HCT116 (cell line): ENCODE data around the gene CMTM2. TPM values are rescaled to one million over a fixed set of nuclear protein-coding genes. Genes with fewer than 3 reads are reported as not detected.

ENCODE experiments used
- ATAC-seq: fragments of 200-7000 bp; cut with Tn5 transposase; 2 replicates; pipeline ENCODE4 v1.9.1; 2020; ENCODE audit warnings: mild to moderate bottlenecking, moderate library complexity
- BruUV-seq: library from RNA; stranded (reverse); fragments of 400-500 nt; replicated peaks from 2 replicates; lab custom pipeline; 2021; lab: Mats Ljungman, UMichigan
- CTCF ChIA-PET: fragments of 300-600 bp; sonication (Branson Sonifier 250); formaldehyde crosslinking; loops from one replicate; lab custom pipeline; 2021; ENCODE audit warnings: antibody characterized with exemption; lab: Charles Lee
- POLR2A ChIA-PET: fragments of 300-600, 350-600 bp; sonication (Branson Sonifier 250); formaldehyde crosslinking; loops from one replicate; lab custom pipeline; 2021; ENCODE audit warnings: antibody characterized with exemption; lab: Charles Lee
- RAD21 ChIA-PET, 2 experiments: fragments of 300-600 bp; sonication (Branson Sonifier 250); formaldehyde crosslinking; loops; one replicate each; lab custom pipeline; 2023; ENCODE audit warnings: low total read pairs in 2 of 2; ENCODE audit not compliant: uncharacterized antibody in 2 of 2, unreplicated experiment in 2 of 2, low non-redundant PET in 1 of 2; lab: Charles Lee
- DNase-seq: peaks from one replicate; pipeline ENCODE4 v3.0.0-alpha.2; 2010; ENCODE audit warnings: low read depth, low spot score
- H2AFZ ChIP-seq: fragments of 200-600 bp; shearing (Covaris generic), sonication (generic); 2 replicates; pipeline ENCODE4 v1.6.1; 2017; ENCODE audit warnings: low read depth, mixed run types, mixed read lengths, antibody characterized with exemption, low read length; ENCODE audit not compliant: poor library complexity, severe bottlenecking
- H3K27ac ChIP-seq: 2 replicates; pipeline ENCODE4 v1.5.1; 2012; ENCODE audit warnings: low read depth, low read length
- H3K27me3 ChIP-seq: fragments of 200-600 bp; sonication (generic); 2 replicates; pipeline ENCODE4 v1.6.1; 2016; ENCODE audit warnings: mixed run types, low read length, mixed read lengths; ENCODE audit not compliant: insufficient read depth
- H3K36me3 ChIP-seq, 2 experiments: fragments of 200-500 bp in 1 of 2; fragments of 200-600 bp in 1 of 2; sonication (Bioruptor generic) in 1 of 2; sonication (generic) in 1 of 2; 2 replicates each; pipeline versions ENCODE4 v1.5.1 to v1.6.1; 2014 to 2016; ENCODE audit warnings: low read length in 2 of 2, inconsistent platforms in 1 of 2, mixed read lengths in 1 of 2, mixed run types in 1 of 2; ENCODE audit not compliant: insufficient read depth in 2 of 2, control insufficient read depth in 1 of 2
- H3K4me1 ChIP-seq, 2 experiments: fragments of 200-600 bp in 1 of 2; sonication (generic) in 1 of 2; 2 replicates each; pipeline versions ENCODE4 v1.5.1 to v1.6.1; 2012 to 2017; ENCODE audit warnings: low read length in 2 of 2, inconsistent platforms in 1 of 2, mild to moderate bottlenecking in 1 of 2, mixed read lengths in 1 of 2, mixed run types in 1 of 2, moderate library complexity in 1 of 2; ENCODE audit not compliant: insufficient read depth in 2 of 2, control insufficient read depth in 1 of 2
- H3K4me2 ChIP-seq: fragments of 200-600 bp; sonication (generic); 2 replicates; pipeline ENCODE4 v1.6.1; 2017; ENCODE audit warnings: mixed run types, low read length, mixed read lengths
- H3K4me3 ChIP-seq, 2 experiments: fragments of 200-600 bp in 1 of 2; sonication (generic) in 1 of 2; replicated peaks in 1 of 2; 2 replicates each; pipeline ENCODE4 v1.5.1; 2011 to 2016; ENCODE audit warnings: low read length in 2 of 2, control low read depth in 1 of 2, low read depth in 1 of 2, mild to moderate bottlenecking in 1 of 2, mixed read lengths in 1 of 2, mixed run types in 1 of 2
- H3K79me2 ChIP-seq: fragments of 200-600 bp; sonication (generic); 2 replicates; pipeline ENCODE4 v1.6.1; 2017; ENCODE audit warnings: mild to moderate bottlenecking, mixed run types, low read length, moderate library complexity, mixed read lengths; ENCODE audit not compliant: insufficient read depth
- H3K9ac ChIP-seq: fragments of 200-600 bp; sonication (generic); 2 replicates; pipeline ENCODE4 v1.6.1; 2016; ENCODE audit warnings: low read length, mixed read lengths
- H3K9me2 ChIP-seq: fragments of 200-600 bp; sonication (generic), shearing (Covaris generic); 2 replicates; pipeline ENCODE4 v1.6.1; 2017; ENCODE audit warnings: mixed run types, mild to moderate bottlenecking, moderate library complexity; ENCODE audit not compliant: insufficient read depth
- H3K9me3 ChIP-seq, 2 experiments: fragments of 200-500 bp in 1 of 2; fragments of 200-600 bp in 1 of 2; sonication (Bioruptor generic) in 1 of 2; sonication (generic) in 1 of 2; 2 replicates each; pipeline ENCODE4 v1.6.1; 2014 to 2017; ENCODE audit warnings: low read length in 2 of 2, mixed read lengths in 2 of 2, inconsistent platforms in 1 of 2, low read depth in 1 of 2, mild to moderate bottlenecking in 1 of 2, mixed run types in 1 of 2, moderate library complexity in 1 of 2; ENCODE audit not compliant: control insufficient read depth in 1 of 2, insufficient read depth in 1 of 2
- H4K20me1 ChIP-seq: fragments of 200-600 bp; sonication (generic), shearing (Covaris generic); 2 replicates; pipeline ENCODE4 v1.6.1; 2017; ENCODE audit warnings: mixed run types, mild to moderate bottlenecking, moderate library complexity; ENCODE audit not compliant: insufficient read depth
- ATF3 ChIP-seq: IDR thresholded peaks from 2 replicates; pipeline ENCODE4 v1.6.1; 2012
- CBX3 ChIP-seq: IDR thresholded peaks from 2 replicates; pipeline ENCODE4 v1.6.1; 2012; ENCODE audit warnings: low read depth
- CEBPB ChIP-seq: IDR thresholded peaks from 2 replicates; pipeline ENCODE4 v1.6.1; 2012; ENCODE audit warnings: low read depth
- EGR1 ChIP-seq: IDR thresholded peaks from 2 replicates; pipeline ENCODE4 v1.6.1; 2012; ENCODE audit warnings: low read depth
- ELF1 ChIP-seq: IDR thresholded peaks from 2 replicates; pipeline ENCODE4 v1.6.1; 2012; ENCODE audit warnings: low read depth, borderline replicate concordance
- FOSL1 ChIP-seq: IDR thresholded peaks from 2 replicates; pipeline ENCODE4 v1.6.1; 2012; ENCODE audit warnings: low read depth
- MAX ChIP-seq: IDR thresholded peaks from 2 replicates; pipeline ENCODE4 v1.6.1; 2012
- POLR2A ChIP-seq: IDR thresholded peaks from 2 replicates; pipeline ENCODE4 v1.7.0; 2011; ENCODE audit warnings: borderline replicate concordance; ENCODE audit not compliant: insufficient read depth, insufficient read length; ENCODE audit errors: extremely low read depth
- POLR2AphosphoS5 ChIP-seq: IDR thresholded peaks from 2 replicates; pipeline ENCODE4 v1.6.1; 2011; ENCODE audit warnings: mild to moderate bottlenecking, low read depth, low read length, moderate library complexity
- RAD21 ChIP-seq: IDR thresholded peaks from 2 replicates; pipeline ENCODE4 v1.6.1; 2012; ENCODE audit warnings: low read depth, mild to moderate bottlenecking
- REST ChIP-seq: IDR thresholded peaks from 2 replicates; pipeline ENCODE4 v1.6.1; 2012; ENCODE audit warnings: low read depth
- SIN3A ChIP-seq: IDR thresholded peaks from 2 replicates; pipeline ENCODE4 v1.6.1; 2012; ENCODE audit warnings: low read depth
- SP1 ChIP-seq: IDR thresholded peaks from 2 replicates; pipeline ENCODE4 v1.6.1; 2012; ENCODE audit warnings: low read depth
- SRF ChIP-seq: IDR thresholded peaks from 2 replicates; pipeline ENCODE4 v1.6.1; 2012; ENCODE audit warnings: low read depth
- TCF7L2 ChIP-seq: IDR thresholded peaks from 2 replicates; pipeline ENCODE4 v1.7.0; 2011; ENCODE audit warnings: borderline replicate concordance, inconsistent platforms; ENCODE audit not compliant: insufficient read depth, insufficient read length; ENCODE audit errors: extremely low read depth
- ZBTB33 ChIP-seq: IDR thresholded peaks from 2 replicates; pipeline ENCODE4 v1.6.1; 2011; ENCODE audit warnings: mild to moderate bottlenecking, low read length, moderate library complexity; ENCODE audit not compliant: insufficient replicate concordance; ENCODE audit errors: extremely low read depth
- ZFX ChIP-seq: fragments of 450-650 bp; IDR thresholded peaks from 2 replicates; pipeline ENCODE4 v1.6.1; 2017
- intact Hi-C: fragments of 100-400 bp; cut with micrococcal nuclease; formaldehyde crosslinking; loops from 2 replicates; pipeline ENCODE4 v1.10.0; 2022
- total RNA-seq: library from RNA; stranded (reverse); gene quantifications from one replicate; pipeline ENCODE4 v1.2.1, GENCODE V29; 2021; ENCODE audit not compliant: unreplicated experiment

CMTM2 gene
- total RNA-seq, 1 experiment from 2014 or later, result 0.42 TPM

- RAD21 ChIA-PET, result no interaction called here
- peak overlapping the region; percentile 79 for H3K9ac ChIP-seq
- TF ChIP-seq ZFX, result no peak
- no peak for TF ChIP-seq SIN3A
- no peak for TF ChIP-seq MAX
- no peak for TF ChIP-seq FOSL1
- no peak for TF ChIP-seq TCF7L2
- no peak for TF ChIP-seq POLR2A
- TF ChIP-seq SRF, result no peak
- no peak for TF ChIP-seq POLR2AphosphoS5
- TF ChIP-seq REST, result no peak
- TF ChIP-seq RAD21, result no peak
- no peak for TF ChIP-seq ELF1
- TF ChIP-seq CEBPB, result no peak
- no peak for TF ChIP-seq ZBTB33
- no peak for TF ChIP-seq SP1
- TF ChIP-seq CBX3, result no peak
- TF ChIP-seq EGR1, result no peak
- no peak for TF ChIP-seq ATF3
- TF ChIP-seq, all 23 proteins: peak for 0
- Histone ChIP-seq H3K27ac (peak overlapping the region; percentile 70; the same call in 1 of the 2 replicates), H2AFZ (no peak overlapping the region), H3K4me3 (peak overlapping the region; percentile 62 to 75), H3K79me2 (peaks cover 8% of the 10 kb centered on the region; the same call in 1 of the 2 replicates), H3K9me3 (no peaks in the 10 kb centered on the region), H3K27me3 (no peaks in the 10 kb centered on the region), H4K20me1 (0 out of 2 replicates have a peak, but pooled peaks cover 4% of the 10 kb centered on the region), H3K4me1 (peaks cover 24 to 39% of the 10 kb centered on the region in 2 experiments), H3K36me3 (peaks cover 4 to 12% of the 10 kb centered on the region in 2 experiments; a peak in 3 of 4 replicates), H3K9me2 (no peaks in the 10 kb centered on the region), H3K4me2 (peak overlapping the region; percentile 89)
- DNase-seq (no peak), ATAC-seq (no peak)
- intact Hi-C loops, result loop anchor here (5.0 kb wide), 1 partner anchor 199 kb away; no protein-coding TSS in a partner anchor
- BruUV-seq, result TSS peak; percentile 50
- ChIA-PET POLR2A (no interaction called here), CTCF (no interaction called here)
Observed at GRCh38 chr16:66605979-66606751, 26.9 kb downstream of the CMTM2 start.
